HepG2 (cell line): ENCODE data around the gene KARS1. TPM values are rescaled to one million over a fixed set of nuclear protein-coding genes. Genes with fewer than 3 reads are reported as not detected.

Experiments used
- ATAC-seq: fragments of 200-7000 bp; cut with Tn5 transposase; 3 replicates; pipeline ENCODE4 v1.9.1; 2020; ENCODE audit warnings: mild to moderate bottlenecking, moderate library complexity
- BruUV-seq: library from RNA; stranded (reverse); fragments of 400-500 nt; replicated peaks from 2 replicates; lab custom pipeline; 2021; lab: Mats Ljungman, UMichigan
- CTCF ChIA-PET: fragments of 300-600 bp; formaldehyde crosslinking; extraction: SDS; loops from one replicate; lab custom pipeline; 2021; ENCODE audit warnings: low total read pairs, inconsistent platforms, low intra/inter-chr PET ratio; lab: Yijun Ruan, JAX
- POLR2A ChIA-PET: fragments of 350-600 bp; sonication (Branson Sonifier 250); formaldehyde crosslinking; loops from one replicate; lab custom pipeline; 2020; ENCODE audit warnings: antibody characterized with exemption, inconsistent platforms; lab: Yijun Ruan, JAX
- DNase-seq: peaks from one replicate; pipeline ENCODE4 v3.0.0-alpha.2; 2015; ENCODE audit warnings: low spot score
- FAIRE-seq: peaks from 3 replicates; lab custom pipeline; 2011; peaks lifted over from hg19 to GRCh38; lab: Jason Lieb, UNC
- H2AFZ ChIP-seq: one replicate; pipeline ENCODE4 v1.6.1; 2011; ENCODE audit warnings: low read length, inconsistent platforms
- H3K27ac ChIP-seq: fragments of 300-600 bp; 3 replicates; pipeline ENCODE4 v1.8.0; 2011; ENCODE audit warnings: mixed run types, mild to moderate bottlenecking, mixed read lengths, low read length, inconsistent platforms; ENCODE audit not compliant: insufficient read depth; ENCODE audit errors: extremely low read length
- H3K27me3 ChIP-seq, 2 experiments: fragments of 200-600 bp in 1 of 2; 2 replicates in 1 of 2; 3 replicates in 1 of 2; pipeline versions ENCODE4 v1.6.0 to v1.8.0; 2011; ENCODE audit warnings: low read length in 2 of 2, mild to moderate bottlenecking in 2 of 2, moderate library complexity in 2 of 2, inconsistent platforms in 1 of 2; ENCODE audit not compliant: insufficient read depth in 2 of 2, control insufficient read depth in 1 of 2
- H3K36me3 ChIP-seq, 2 experiments: fragments of 200-600 bp in 1 of 2; replicated peaks in 1 of 2; 2 replicates in 1 of 2; 3 replicates in 1 of 2; pipeline versions ENCODE4 v1.5.1 to v1.8.0; 2011; ENCODE audit warnings: low read length in 2 of 2, inconsistent platforms in 1 of 2; ENCODE audit not compliant: insufficient read depth in 2 of 2, control insufficient read depth in 1 of 2
- H3K4me1 ChIP-seq: 2 replicates; pipeline ENCODE4 v1.5.1; 2012; ENCODE audit warnings: low read length, inconsistent platforms; ENCODE audit not compliant: insufficient read depth
- H3K4me2 ChIP-seq: 2 replicates; pipeline ENCODE4 v1.6.0; 2011; ENCODE audit warnings: low read depth, low read length, inconsistent platforms
- H3K4me3 ChIP-seq, 3 experiments: fragments of 200-600 bp in 1 of 3; sonication (generic), shearing (Covaris generic) in 1 of 3; replicated peaks in 1 of 3; 2 replicates each; pipeline ENCODE4 v1.5.1; 2011 to 2016; ENCODE audit warnings: low read length in 3 of 3, inconsistent platforms in 2 of 3, low read depth in 2 of 3, mild to moderate bottlenecking in 2 of 3, control low read depth in 1 of 3, mixed read lengths in 1 of 3; ENCODE audit not compliant: insufficient read depth in 1 of 3
- H3K79me2 ChIP-seq: one replicate; pipeline ENCODE4 v1.6.1; 2011; ENCODE audit warnings: low read length, inconsistent platforms; ENCODE audit not compliant: insufficient read depth
- H3K9ac ChIP-seq: 2 replicates; pipeline ENCODE4 v1.6.0; 2011; ENCODE audit warnings: mild to moderate bottlenecking, low read depth, low read length, inconsistent platforms; ENCODE audit not compliant: insufficient read depth
- H3K9me3 ChIP-seq: 2 replicates; pipeline ENCODE4 v1.5.1; 2012; ENCODE audit warnings: mild to moderate bottlenecking, low read length
- H4K20me1 ChIP-seq: 2 replicates; pipeline ENCODE4 v1.6.0; 2011; ENCODE audit warnings: inconsistent platforms, mild to moderate bottlenecking, low read length, moderate library complexity; ENCODE audit not compliant: insufficient read depth
- AKAP8 ChIP-seq: sonication (generic); formaldehyde crosslinking; IDR thresholded peaks from 2 replicates; pipeline ENCODE4 v1.5.1; 2020; ENCODE audit warnings: mild to moderate bottlenecking, missing genetic modification reagents
- ARID5B ChIP-seq: IDR thresholded peaks from 2 replicates; pipeline ENCODE4 v1.4.0; 2020; ENCODE audit warnings: mild to moderate bottlenecking, missing genetic modification reagents
- BORCS8-MEF2B ChIP-seq: sonication (generic); formaldehyde crosslinking; IDR thresholded peaks from 2 replicates; pipeline ENCODE4 v1.8.0; 2022; ENCODE audit warnings: mild to moderate bottlenecking, missing genetic modification reagents
- CBX5 ChIP-seq: sonication (generic); formaldehyde crosslinking; IDR thresholded peaks from 2 replicates; pipeline ENCODE4 v1.4.0; 2020; ENCODE audit warnings: missing genetic modification reagents, borderline replicate concordance
- GPBP1L1 ChIP-seq: sonication (generic); formaldehyde crosslinking; IDR thresholded peaks from 2 replicates; pipeline ENCODE4 v1.5.0; 2020; ENCODE audit warnings: mild to moderate bottlenecking, missing genetic modification reagents
- KDM6A ChIP-seq: IDR thresholded peaks from 2 replicates; pipeline ENCODE4 v1.6.1; 2016; ENCODE audit warnings: low read depth
- NBN ChIP-seq: fragments of 450-650 bp; conservative IDR thresholded peaks from 2 replicates; pipeline ENCODE4 v1.6.1; 2017
- NFRKB ChIP-seq: fragments of 450-650 bp; IDR thresholded peaks from 2 replicates; pipeline ENCODE4 v1.6.1; 2017
- POLR2G ChIP-seq: fragments of 200-400 bp; formaldehyde crosslinking; IDR thresholded peaks from 2 replicates; pipeline ENCODE4 v1.6.1; 2018; ENCODE audit warnings: mild to moderate bottlenecking, low read depth, low read length, moderate library complexity
- RBM22 ChIP-seq: fragments of 200-400 bp; formaldehyde crosslinking; optimal IDR thresholded peaks from 2 replicates; pipeline ENCODE3; 2017; ENCODE audit warnings: mild to moderate bottlenecking, low read length, moderate library complexity
- SMAD1 ChIP-seq: sonication (generic); formaldehyde crosslinking; IDR thresholded peaks from 2 replicates; pipeline ENCODE4 v1.4.0; 2020; ENCODE audit warnings: missing genetic modification reagents, low read depth, mild to moderate bottlenecking, borderline replicate concordance
- ZBTB26 ChIP-seq: IDR thresholded peaks from 2 replicates; pipeline ENCODE4 v1.6.1; 2016; ENCODE audit warnings: missing compliant biosample characterization, missing genetic modification reagents, borderline replicate concordance
- ZNF646 ChIP-seq: sonication (generic); formaldehyde crosslinking; IDR thresholded peaks from 2 replicates; pipeline ENCODE4 v1.9.0; 2021; ENCODE audit warnings: mild to moderate bottlenecking, missing genetic modification reagents
- whole genome bisulfite sequencing: methylation state at CpG from one replicate; pipeline ENCODE4 v1.1.6; 2017; ENCODE audit warnings: low lambda C conversion rate; 5-methylcytosine and 5-hydroxymethylcytosine counted together
- in situ Hi-C: cut with HindIII; loops from 2 replicates; pipeline ENCODE4 v1.10.0; 2017; ENCODE audit warnings: low pct_unique_long_range_greater_than_20kb; ENCODE audit not compliant: extremely low pct_ligation_motif_present
- intact Hi-C: fragments of 100-400 bp; cut with micrococcal nuclease; formaldehyde crosslinking; loops from one replicate; pipeline ENCODE4 v1.10.0; 2022; ENCODE audit not compliant: unreplicated experiment
- polyA plus RNA-seq, 8 experiments: library from polyadenylated mRNA; depleted of rRNA in 3 of 8; stranded (reverse) in 7 of 8; unstranded in 1 of 8; fragments of >200 nt; fragmentation: Illumina TruSeq in 4 of 8; extraction: Trizol in 4 of 8; gene quantifications; 2 replicates each; pipeline versions ENCODE4 v1.2.1 to v1.2.3, GENCODE V29; 2011 to 2016; ENCODE audit warnings: low read depth in 4 of 8, missing spikeins in 1 of 8, mixed read lengths in 1 of 8; ENCODE audit not compliant: insufficient read depth in 1 of 8
- total RNA-seq, 5 experiments: library from RNA; depleted of rRNA; stranded (reverse); fragments of >200 nt; fragmentation: Illumina TruSeq; extraction: Trizol; gene quantifications; 2 replicates each; pipeline ENCODE4 v1.2.3, GENCODE V29; 2016; ENCODE audit warnings: low read depth in 1 of 5

KARS1 gene
- total and polyA plus RNA-seq, 2 of the 13 experiments (the other 11 are each of a cell fraction or from before 2014, with no cell fraction given): 141 to 276 TPM

GRCh38 chr16:75626806-75627205 is 20.7 kb downstream of the KARS1 start:
- ATAC-seq (no peak), FAIRE-seq (no peak), DNase-seq (no peak)
- no TSS peak for BruUV-seq
- POLR2A ChIA-PET: no interaction called here
- H4K20me1 ChIP-seq: no peaks in the 10 kb centered on the region
- H2AFZ ChIP-seq: no peak overlapping the region
- no peak overlapping the region for H3K4me3 ChIP-seq
- 96% methylated on average over 4 of the region's 4 CpGs for WGBS
- CTCF ChIA-PET: no interaction called here
- intact Hi-C loops: no loop called here
- H3K9me3 ChIP-seq: no peaks in the 10 kb centered on the region
- H3K9ac ChIP-seq: no peak overlapping the region
- no peak overlapping the region for H3K4me2 ChIP-seq
- H3K36me3 ChIP-seq: peaks cover 31 to 48% of the 10 kb centered on the region in 2 experiments
- H3K27ac ChIP-seq: no peak overlapping the region
- in situ Hi-C loops: no loop called here
- peaks cover 19% of the 10 kb centered on the region for H3K4me1 ChIP-seq
- peaks cover 7% of the 10 kb centered on the region for H3K79me2 ChIP-seq
- no peaks in the 10 kb centered on the region; a peak in 1 of 5 replicates for H3K27me3 ChIP-seq
- TF ChIP-seq RBM22: peak; percentile 90
- TF ChIP-seq ARID5B: no peak
- no peak for TF ChIP-seq CBX5 (CRISPR knock-in tag)
- TF ChIP-seq BORCS8-MEF2B: no peak
- no peak for TF ChIP-seq KDM6A (CRISPR knock-in tag)
- TF ChIP-seq SMAD1 (CRISPR knock-in tag): no peak
- no peak for TF ChIP-seq NBN
- TF ChIP-seq ZBTB26 (CRISPR knock-in tag): no peak
- TF ChIP-seq NFRKB: no peak
- no peak for TF ChIP-seq ZNF646
- 0 out of 2 replicates have a peak, but pooled peaks have one; percentile 28 for TF ChIP-seq POLR2G
- no peak for TF ChIP-seq GPBP1L1 (CRISPR knock-in tag)
- no peak for TF ChIP-seq AKAP8 (CRISPR knock-in tag)
